ENCODE results near the gene DDX17. TPM values are rescaled to one million over a fixed set of nuclear protein-coding genes. Genes with fewer than 3 reads are reported as not detected.
A peak's percentile ranks its signal among the peaks of the same experiment; 100 is the strongest.

DDX17 gene
- polyA plus RNA-seq, 1 experiment = 426 TPM

- CTCF ChIA-PET = interaction anchor here (0.7 kb wide), 1 partner anchor 187 kb away, joined by 3 read pairs; no protein-coding TSS in a partner anchor
- Histone ChIP-seq H3K9me3 (ENCODE audit: control insufficient read depth, insufficient read depth, low read length) (no peaks in the 10 kb centered on the region), H3K27me3 (ENCODE audit: control insufficient read depth, insufficient read depth, low read length) (no peaks in the 10 kb centered on the region), H3K4me3 (ENCODE audit: low read depth, low read length) (no peak overlapping the region), H3K27ac (ENCODE audit: low read depth, low read length) (no peak overlapping the region)
- TF ChIP-seq CTCF (IDR thresholded peaks at IDR 0.05; ENCODE audit: low read depth, low read length) = no peak
- POLR2A ChIA-PET = interaction anchor here (1.4 to 2.6 kb wide), 3 partner anchors 8 to 14 kb away, joined by 3 to 22 read pairs (median 9); no protein-coding TSS in a partner anchor
- DNase-seq (ENCODE audit: low read depth, low spot score) = no peak
Observed at GRCh38 chr22:38494498-38494897, 11.6 kb downstream of the DDX17 start.

- H3K9me3 ChIP-seq (ENCODE audit: control insufficient read depth, insufficient read depth, low read length) = no peaks in the 10 kb centered on the region
- no peaks in the 10 kb centered on the region for H3K27me3 ChIP-seq (ENCODE audit: control insufficient read depth, insufficient read depth, low read length)
- TF ChIP-seq CTCF (IDR thresholded peaks at IDR 0.05; ENCODE audit: low read depth, low read length) = no peak
- CTCF ChIA-PET = interaction anchor here (0.8 kb wide), 1 partner anchor 11 kb away, joined by 3 read pairs; no protein-coding TSS in a partner anchor
- H3K27ac ChIP-seq (ENCODE audit: low read depth, low read length) = no peak overlapping the region
- POLR2A ChIA-PET = interaction anchor here (0.7 to 3.1 kb wide), 3 partner anchors 9 to 346 kb away, joined by 3 to 27 read pairs (median 5); no protein-coding TSS in a partner anchor
- DNase-seq (ENCODE audit: low read depth, low spot score) = no peak
- H3K4me3 ChIP-seq (ENCODE audit: low read depth, low read length) = no peak overlapping the region
Observed at GRCh38 chr22:38491707-38492348, 14.3 kb downstream of the DDX17 start.

- ChIA-PET CTCF (no interaction called here), POLR2A (interaction anchor here (0.9 to 3.1 kb wide), 3 partner anchors 10 to 12 kb away, joined by 5 to 27 read pairs (median 10); no protein-coding TSS in a partner anchor)
- Histone ChIP-seq H3K9me3 (ENCODE audit: control insufficient read depth, insufficient read depth, low read length) (no peaks in the 10 kb centered on the region), H3K4me3 (ENCODE audit: low read depth, low read length) (no peak overlapping the region), H3K27me3 (ENCODE audit: control insufficient read depth, insufficient read depth, low read length) (no peaks in the 10 kb centered on the region), H3K27ac (ENCODE audit: low read depth, low read length) (peak overlapping the region; percentile 40)
- TF ChIP-seq CTCF (IDR thresholded peaks at IDR 0.05; ENCODE audit: low read depth, low read length) = no peak
- peak; percentile 54 for DNase-seq (ENCODE audit: low read depth, low spot score)
Observed at GRCh38 chr22:38490915-38491314, 15.2 kb downstream of the DDX17 start.

GRCh38 chr22:38490475-38490874 is 15.6 kb downstream of the DDX17 start:
- no peak for DNase-seq (ENCODE audit: low read depth, low spot score)
- Histone ChIP-seq H3K4me3 (ENCODE audit: low read depth, low read length) (no peak overlapping the region), H3K27me3 (ENCODE audit: control insufficient read depth, insufficient read depth, low read length) (no peaks in the 10 kb centered on the region), H3K27ac (ENCODE audit: low read depth, low read length) (peak overlapping the region; percentile 40), H3K9me3 (ENCODE audit: control insufficient read depth, insufficient read depth, low read length) (no peaks in the 10 kb centered on the region)
- no peak for TF ChIP-seq CTCF (IDR thresholded peaks at IDR 0.05; ENCODE audit: low read depth, low read length)
- ChIA-PET CTCF (no interaction called here), POLR2A (interaction anchor here (0.9 to 3.1 kb wide), 4 partner anchors 8 to 12 kb away, joined by 5 to 27 read pairs (median 8); no protein-coding TSS in a partner anchor)

- ChIA-PET POLR2A (interaction anchor here (1.2 to 3.1 kb wide), 2 partner anchors 9 kb away, joined by 5 to 27 read pairs; no protein-coding TSS in a partner anchor), CTCF (no interaction called here)
- no peak for TF ChIP-seq CTCF (IDR thresholded peaks at IDR 0.05; ENCODE audit: low read depth, low read length)
Observed at GRCh38 chr22:38489561-38490145, 16.5 kb downstream of the DDX17 start.

More at GRCh38 chr22:38489561-38490145, 16.5 kb downstream of the DDX17 start:
- Histone ChIP-seq H3K27ac (ENCODE audit: low read depth, low read length) (no peak overlapping the region), H3K9me3 (ENCODE audit: control insufficient read depth, insufficient read depth, low read length) (no peaks in the 10 kb centered on the region), H3K4me3 (ENCODE audit: low read depth, low read length) (no peak overlapping the region), H3K27me3 (ENCODE audit: control insufficient read depth, insufficient read depth, low read length) (no peaks in the 10 kb centered on the region)
- no peak for DNase-seq (ENCODE audit: low read depth, low spot score)

Data from AG04450 (cell line).